ENCODE results near the gene HOOK2.
"Not testable (repeated sequence)": the region's sequence is repeated elsewhere in the genome, so short reads cannot be mapped to it uniquely, and the experiment has no call there.

The HOOK2 gene

DNA sequence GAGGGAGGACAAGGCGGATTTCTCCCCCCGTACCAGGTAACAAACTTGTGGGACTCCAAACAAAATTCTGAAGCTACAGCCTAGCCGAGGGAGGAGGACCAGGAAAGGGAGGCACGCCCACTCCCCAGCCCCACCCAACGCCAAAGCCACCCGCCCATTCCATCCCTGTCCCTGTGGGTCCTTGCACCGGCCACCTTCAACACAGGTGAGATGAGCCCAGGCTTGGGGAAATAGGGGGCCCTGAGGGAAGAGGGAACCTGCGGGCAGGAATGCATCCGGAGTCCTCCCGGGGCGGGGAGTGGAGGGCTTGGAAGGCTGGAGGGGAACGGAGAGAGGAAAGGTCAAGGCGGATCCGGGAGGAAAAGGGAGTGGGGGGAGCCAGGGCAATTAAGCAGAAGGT lies 23.7 kb downstream of the HOOK2 start, which contains the start of gene BEST2:
BEST2 (plus strand) TSS at position 157 of the 400 bp plus-strand sequence. CDS start 802 bp downstream, outside the sequence.
- no peak for DNase-seq

DNA sequence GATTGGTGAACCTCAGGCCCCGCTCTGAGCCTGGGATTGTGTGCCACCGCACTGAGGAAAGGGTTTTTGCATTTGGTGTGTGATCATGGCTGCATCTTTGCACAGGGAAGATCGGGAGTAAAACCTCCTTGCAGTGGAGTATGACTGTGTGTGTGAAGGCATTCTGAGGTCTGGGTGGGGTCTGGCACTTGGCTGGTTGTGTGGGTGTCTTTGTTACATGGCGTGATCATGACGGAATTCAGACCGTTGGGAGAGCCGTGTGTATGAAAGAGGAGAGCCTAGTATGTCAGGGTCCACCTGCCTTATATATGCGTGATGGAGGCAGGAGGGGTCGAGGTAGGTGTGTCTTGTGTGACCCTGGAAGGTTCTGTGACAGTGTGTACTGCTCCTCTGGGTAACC lies 24.5 kb downstream of the HOOK2 start:
- no peak for DNase-seq

DNA sequence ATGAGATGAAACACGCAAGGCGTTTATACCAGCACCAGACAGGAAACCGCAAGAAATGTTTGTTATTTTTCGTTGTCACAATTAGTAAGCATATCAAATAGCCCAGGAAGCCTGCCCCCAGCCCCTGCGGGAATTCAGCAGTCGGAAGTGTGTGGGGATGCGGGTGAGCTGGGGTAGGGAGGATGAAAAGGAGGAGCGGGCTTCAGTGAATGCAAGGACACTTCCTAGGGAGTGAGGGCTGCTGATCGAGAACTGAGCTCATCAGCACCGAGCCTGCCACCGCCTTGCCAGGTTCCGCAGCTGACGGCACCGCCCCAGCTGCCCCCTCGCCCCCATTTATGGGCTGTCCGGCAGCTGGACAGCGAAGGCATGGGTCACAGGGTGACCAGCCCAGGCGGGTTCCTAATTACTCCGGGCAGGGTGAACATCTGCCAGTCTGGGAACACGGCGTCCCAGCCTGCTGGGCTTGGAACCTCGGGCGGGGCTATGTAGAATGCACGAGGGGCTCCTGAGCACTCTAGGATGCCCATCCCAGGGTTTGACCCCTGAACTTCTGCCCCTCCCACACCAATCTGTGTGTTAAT lies 25.3 kb downstream of the HOOK2 start:
- no peak for DNase-seq

DNA sequence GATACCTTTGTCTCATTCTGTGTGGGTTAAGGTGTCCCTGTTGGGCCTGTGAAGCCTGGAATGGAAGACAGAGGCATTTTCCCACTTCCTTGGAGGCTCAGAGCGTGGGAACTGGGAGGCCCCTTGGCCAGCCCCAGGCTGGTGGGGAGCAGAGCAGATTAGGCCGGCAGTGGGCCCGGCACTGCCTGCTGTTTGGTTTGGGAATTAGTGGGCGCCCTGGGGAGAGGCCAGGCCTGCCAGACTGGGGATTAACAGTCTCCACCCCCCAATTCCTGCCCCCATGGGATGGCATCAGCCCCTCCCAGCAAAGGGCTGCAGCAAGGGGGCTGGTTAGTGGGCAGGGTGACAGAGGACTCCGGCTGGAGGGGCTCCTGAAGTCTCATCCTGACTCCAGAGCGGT lies 26.9 kb downstream of the HOOK2 start:
- no peak for DNase-seq

DNA sequence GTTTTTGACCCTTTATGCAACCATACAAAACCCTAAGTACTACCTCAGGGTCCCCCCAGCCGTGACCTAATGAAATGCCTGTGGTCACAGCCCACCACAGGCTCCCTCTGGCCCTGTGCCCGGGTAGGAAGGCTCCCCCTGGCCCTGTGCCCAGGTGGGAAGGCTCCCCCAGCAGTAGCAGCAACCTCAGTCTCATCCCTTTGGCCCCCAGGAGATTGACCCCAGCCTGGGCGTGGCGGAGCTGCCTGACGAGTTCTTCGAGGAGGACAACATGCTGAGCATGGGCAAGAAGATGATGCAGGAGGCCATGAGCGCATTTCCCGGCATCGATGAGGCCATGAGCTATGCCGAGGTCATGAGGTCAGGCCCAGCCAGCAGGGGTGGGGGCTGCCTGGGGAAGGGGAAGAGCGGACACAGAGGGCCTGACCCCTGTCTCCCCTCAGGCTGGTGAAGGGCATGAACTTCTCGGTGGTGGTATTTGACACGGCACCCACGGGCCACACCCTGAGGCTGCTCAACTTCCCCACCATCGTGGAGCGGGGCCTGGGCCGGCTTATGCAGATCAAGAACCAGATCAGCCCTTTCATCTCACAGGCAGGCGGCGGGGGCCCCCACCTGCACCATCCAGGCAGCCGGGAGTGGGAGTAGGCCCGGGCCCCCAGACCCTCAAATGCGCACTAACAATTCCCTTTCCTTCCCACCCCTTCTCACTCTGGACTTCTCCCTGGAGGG lies 30.0 kb downstream of the HOOK2 start:
- DNase-seq, result no peak

DNA sequence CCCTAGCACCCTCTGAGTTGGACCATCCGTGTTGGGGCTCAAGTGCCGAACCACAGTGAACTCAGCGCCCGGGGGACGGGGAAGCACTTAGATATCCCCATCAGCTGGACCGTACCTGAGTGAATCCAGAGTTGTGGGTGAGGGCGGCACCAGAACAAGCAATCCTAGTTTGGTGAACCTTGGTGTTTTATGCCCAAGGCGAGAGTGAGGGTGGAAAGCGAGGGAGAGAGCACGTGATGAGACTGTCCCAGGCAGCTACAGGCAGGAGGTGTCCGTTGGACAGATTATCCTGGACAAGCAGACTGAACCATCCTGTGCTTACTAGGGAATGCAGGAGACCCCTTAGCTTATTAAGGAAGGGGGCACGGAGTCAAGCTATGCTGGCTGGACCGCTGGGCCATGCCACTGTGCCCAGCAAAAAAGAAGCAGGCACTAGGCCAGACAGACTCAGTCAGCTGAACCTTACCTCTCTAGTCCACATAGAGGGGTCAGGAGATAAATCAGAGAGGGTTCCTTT lies 37.5 kb downstream of the HOOK2 start:
- no peak for DNase-seq

DNA sequence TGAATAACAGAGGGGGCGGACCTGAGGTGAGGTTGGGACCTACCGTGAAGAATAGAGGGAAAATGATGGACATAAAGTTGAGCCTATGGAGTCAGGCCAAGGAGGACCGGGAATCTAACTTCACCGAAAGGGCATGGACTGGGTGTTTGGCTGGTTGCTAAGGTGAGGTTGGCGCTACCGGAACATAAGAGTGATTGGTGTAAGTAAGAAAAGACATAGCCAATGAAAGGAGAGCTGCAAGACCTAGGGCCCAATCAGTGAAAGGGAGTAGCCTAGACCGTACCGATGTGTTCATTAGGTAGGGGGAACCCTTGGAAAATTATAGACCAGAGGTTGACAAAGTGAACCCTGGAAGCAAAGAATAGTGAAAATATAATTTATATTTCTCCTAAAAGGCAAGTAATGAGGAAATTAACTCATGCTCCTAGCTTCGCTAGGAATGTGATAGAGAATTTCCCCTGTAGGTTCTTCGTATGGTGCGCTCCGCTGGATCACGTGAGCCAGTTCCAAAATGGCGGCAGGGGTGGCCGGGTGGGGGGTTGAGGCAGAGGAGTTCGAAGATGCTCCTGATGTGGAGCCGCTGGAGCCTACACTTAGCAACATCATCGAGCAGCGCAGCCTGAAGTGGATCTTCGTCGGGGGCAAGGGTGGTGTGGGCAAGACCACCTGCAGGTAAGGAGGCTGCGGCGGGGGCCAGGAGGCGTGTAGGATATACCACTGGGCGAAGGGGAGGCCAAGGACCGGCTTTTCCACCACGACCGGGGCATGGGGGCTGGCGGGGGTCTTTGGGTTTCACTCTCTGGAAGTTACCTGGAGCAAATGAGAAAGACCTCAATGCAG lies 38.1 kb downstream of the HOOK2 start, which contains the start of gene GET3:
GET3 (plus strand) TSS at position 503 of the 840 bp plus-strand sequence; CDS start at position 512, 9 bp downstream.
- peak; percentile 92 for DNase-seq

DNA sequence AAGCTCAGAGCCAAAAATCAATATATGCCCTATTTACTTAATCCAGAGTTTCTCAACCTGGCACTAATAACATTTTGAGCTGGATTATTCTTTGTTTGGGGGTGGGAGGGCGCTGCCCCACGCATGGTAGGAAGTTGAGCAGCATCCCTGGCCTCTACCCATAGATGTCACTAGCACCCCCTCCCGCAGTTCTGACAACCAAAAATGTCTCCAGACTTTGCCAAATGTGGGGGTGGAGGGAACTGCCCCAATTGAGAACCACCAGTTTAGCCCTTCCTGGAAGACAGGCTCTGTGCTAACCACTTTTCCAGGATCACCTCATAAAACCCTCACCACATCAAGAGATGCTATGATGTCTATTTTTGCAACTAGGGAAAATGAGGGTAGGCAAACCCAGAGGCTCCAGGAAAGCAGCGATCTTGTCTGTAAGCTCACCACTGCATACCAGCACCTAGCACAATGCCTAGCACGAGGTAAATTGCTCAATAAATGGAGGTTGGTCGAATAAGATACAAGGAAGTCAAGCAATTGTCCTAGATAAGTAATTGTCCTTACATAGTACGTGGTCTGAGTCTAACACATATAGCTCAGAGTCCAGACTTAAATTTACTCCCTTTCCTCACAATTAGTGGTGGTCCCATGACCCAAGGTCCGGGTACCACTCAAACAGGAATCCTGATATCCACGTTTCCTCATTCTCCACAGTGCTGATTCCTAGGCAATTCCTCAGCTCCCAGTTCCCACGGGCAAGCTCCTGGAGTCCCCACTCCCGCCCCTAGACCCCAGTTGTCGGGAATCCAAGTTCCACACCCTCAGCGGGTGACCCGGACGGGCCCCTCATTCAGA lies 41.8 kb downstream of the HOOK2 start:
- DNase-seq, result peak; percentile 59

DNA sequence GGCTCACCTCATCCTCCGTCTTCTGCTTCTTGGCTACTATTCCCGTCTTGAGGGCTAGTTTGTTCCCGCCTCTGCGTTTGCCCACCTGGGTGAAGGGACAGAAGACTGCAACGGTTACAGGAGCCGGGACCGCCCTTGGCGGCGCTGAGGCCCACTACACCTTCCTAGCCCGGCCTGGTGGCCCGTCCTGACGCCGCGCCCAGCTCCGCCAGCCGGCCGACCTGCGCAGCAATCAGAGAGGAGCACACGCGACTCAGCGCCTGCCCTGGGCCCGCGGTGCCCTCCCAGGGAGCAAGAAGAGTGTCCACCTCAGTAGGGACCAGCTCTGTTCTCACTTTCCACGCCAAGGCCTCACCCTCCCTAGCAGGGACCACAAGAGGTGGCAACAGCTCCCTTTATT lies 44.0 kb downstream of the HOOK2 start:
- no peak for DNase-seq

DNA sequence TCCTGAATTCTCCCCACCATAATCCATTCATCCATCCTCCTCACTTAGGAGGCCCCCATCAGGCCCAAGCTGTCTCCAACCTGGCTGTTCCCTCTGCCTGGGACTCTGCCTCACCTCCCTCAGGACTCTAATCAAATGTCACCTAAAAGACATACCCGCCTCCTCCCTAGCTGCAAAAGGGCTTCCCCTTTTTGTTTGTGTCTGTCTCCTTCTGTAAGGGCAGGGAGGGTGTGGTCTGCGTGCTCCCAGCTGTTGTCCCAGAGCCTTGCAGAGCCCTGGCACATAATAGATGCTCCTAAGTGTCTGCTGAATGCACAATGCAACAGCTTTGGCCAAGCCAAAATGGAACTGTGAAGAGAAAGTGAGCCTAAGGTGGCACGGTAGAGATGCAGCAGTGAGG lies 45.3 kb downstream of the HOOK2 start:
- no peak for DNase-seq

DNA sequence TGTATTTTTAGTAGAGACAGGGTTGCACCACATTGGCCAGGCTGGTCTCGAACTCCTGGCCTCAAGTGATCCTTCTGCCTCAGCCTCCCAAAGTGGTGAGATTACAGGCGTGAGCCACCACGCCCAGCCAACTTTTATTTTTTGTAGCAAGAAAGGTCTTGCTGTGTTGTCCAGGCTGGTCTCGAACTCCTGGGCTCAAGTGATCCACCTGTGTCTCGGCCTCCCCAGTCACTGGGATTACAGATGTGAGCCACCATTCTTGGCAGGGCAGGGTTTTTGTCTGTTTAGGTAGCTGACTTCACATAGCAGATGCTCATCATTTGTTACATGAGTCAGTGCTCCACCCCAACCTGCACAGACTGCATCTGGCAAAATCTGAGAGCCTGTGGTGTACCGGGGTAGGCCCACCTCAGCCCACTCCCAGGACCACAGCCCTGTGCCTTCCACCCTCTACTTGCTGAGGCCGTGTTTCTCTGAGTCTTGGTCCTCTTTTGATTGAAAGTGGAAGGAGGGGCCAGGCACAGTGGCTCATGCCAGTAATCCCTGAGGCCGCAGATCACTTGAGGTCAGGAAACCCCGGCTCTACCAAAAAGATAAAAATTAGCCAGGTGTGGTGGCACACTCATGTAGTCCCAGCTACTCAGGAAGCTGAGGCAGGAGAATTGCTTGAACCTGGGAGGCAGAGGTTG lies 47.5 kb downstream of the HOOK2 start:
- no peak for DNase-seq

DNA sequence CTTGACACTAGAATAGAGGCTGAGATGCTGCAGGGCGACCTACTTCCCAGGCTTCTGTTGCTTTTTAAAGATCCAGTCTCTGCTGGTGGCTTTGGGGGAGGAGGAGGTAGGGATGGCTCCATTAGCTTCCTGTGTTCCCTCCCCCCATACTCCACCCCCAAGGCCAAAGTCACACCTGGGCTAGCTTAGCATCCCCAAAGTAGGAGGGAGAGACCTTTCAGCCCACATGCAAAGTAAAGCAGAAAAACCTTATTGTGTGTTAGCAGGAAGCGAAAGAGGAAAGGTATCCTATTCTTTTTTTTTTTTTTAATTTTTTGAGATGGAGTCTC lies 48.4 kb downstream of the HOOK2 start:
- DNase-seq, result no peak

DNA sequence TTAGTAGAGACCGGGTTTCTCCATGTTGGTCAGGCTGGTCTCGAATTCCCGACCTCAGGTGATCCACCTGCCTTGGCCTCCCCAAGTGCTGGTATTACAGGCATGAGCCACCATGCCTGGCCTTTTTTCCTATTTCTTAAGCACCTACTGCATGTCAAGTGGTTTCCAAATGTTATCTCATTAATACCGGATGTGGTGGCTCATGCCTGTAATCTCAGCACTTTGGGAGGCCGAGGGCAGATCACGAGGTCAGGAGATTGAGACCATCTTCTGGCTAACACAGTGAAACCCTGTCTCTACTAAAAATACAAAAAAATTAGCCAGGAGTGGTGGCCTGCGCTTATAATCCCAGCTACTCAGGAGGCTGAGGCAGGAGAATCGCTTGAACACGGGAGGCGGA lies 49.7 kb downstream of the HOOK2 start:
- DNase-seq, result not testable (repeated sequence)

DNA sequence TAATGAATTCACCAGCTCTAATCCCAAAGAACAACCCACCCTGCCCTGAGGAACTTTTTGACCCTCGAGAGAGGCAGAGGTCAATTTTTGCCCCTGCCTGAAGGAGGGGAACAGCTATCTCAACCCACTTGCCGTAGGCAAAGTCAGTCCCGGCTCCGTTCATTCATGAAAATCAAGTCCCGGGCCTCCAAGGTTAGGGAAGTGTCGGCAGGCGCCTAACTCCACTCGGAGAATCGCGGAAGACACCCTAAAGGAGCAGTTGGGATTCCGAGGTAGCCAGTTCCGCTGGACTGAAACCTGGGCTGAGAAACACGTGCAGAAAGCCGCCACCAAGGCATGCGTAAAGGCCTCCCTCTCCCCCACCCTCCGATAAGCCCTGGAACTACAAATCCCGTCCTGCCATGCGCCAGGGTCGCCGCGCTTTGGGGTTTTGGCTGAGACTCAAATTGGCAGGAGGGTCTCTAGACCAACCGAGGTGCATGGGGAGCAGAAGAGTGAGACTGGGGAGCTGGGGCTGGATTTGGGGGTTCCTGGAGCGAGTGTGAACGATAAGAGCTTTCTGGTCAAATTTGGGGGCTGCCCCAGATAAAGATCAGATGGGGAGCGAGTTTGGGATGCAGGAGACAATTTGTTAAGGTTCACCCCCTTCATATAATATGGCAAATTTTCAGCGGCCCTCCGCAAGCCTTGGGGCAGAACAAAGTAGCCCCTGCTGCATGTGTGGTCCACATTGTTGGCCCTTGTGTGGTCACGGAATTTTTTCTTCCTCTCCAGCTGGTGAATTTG lies 51.5 kb downstream of the HOOK2 start, which contains the start of gene TNPO2:
TNPO2 (minus strand) TSS at position 292 of the 786 bp plus-strand sequence. CDS start 2,955 bp downstream, outside the sequence.
- DNase-seq, result peak; percentile 72

DNA sequence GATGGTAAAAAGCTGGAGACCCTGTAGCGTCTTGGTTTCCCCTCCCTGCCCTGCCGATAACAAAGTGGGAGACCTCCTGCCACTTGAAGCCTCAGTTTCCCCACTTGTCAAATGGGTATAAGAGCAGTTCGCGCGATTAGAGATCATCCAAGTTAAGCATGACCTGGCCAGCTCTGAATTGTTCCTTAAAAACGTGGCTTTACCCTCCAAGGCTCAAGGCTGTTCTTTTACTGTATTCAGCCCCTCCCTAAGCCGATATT lies 52.0 kb downstream of the HOOK2 start:
- DNase-seq, result no peak

DNA sequence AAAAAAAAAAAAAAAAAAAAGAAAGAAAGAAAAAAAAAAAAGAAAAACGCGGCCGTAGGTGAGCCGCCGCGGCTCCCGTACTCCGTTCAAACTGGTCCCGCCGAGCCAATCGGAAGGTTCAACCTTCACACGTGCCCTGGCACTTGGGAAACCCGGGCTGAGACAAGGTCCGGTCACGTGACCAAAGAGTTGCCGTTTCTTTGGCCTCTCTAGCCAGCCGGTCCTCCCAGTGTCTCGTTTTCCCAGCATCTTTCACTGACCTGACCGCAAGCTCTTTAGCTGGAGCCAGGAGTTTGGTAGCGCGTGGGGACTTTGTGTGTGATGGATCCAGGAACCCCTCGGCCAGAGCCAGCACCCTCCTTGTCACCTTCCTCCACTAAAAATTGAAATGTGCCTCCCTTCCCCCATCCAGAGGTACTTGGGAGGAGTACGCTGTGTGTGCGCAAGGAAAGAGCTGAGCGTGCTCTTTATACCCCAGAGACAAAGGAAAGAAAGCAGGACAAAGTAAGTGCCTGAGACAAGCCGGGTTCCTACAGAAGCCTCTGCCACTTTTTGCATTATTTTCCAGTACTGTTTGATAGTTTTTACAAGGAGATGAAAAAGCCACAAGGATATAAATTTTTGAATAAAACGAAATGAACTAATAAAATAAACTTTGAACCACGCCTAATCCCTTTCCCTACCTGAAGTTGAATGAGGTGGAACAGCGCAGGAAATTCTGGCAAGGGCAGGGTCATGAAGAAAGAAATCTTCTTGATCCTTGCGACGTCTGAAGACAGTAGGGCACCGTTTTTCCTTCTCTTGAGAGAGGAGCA lies 52.6 kb downstream of the HOOK2 start:
- DNase-seq, result peak; percentile 97

DNA sequence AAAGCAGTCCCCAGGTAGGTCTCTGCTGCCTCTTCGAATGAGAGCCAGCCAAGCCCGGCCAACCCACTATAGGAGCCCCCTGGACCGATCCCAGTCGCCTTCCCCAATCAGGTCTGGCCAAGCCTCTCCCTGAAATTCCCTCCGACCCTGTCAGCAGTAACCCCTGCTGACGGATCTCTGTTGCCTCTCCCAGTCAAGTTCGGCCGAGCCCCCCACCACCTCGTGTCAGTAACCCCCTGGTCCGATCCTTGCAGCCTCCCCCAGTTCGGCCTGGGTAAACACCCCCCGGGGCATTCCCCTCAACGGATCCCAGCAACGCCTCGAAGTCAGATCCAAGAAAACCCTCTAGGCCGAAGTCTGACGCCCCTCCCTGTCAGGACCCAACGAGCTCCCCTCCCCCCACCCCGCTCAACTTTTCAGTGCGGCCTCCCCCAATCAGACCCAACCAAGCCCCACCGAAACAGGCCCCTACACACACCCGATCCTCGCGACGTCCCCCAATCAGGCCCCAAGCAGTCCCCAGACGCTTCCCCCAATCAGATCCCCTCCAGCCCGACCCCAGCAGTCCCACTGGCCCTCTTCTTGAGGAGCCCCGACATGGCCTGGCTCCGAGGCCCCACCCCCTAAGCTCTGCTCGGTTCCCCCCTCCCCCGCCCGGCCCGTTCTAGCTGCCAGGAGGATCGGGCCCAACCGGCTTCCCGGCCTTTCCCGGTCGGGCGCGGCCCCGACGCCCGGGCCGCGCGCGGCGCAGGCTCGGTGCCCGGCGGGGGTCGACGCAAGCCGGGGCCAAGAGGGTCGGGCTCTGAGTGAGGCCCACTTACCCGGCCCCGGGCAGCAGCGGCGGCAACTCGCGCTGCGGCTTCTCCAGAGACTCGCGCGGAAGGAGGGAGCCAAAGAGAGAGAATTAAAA lies 53.4 kb downstream of the HOOK2 start:
- peak; percentile 61 for DNase-seq

DNA sequence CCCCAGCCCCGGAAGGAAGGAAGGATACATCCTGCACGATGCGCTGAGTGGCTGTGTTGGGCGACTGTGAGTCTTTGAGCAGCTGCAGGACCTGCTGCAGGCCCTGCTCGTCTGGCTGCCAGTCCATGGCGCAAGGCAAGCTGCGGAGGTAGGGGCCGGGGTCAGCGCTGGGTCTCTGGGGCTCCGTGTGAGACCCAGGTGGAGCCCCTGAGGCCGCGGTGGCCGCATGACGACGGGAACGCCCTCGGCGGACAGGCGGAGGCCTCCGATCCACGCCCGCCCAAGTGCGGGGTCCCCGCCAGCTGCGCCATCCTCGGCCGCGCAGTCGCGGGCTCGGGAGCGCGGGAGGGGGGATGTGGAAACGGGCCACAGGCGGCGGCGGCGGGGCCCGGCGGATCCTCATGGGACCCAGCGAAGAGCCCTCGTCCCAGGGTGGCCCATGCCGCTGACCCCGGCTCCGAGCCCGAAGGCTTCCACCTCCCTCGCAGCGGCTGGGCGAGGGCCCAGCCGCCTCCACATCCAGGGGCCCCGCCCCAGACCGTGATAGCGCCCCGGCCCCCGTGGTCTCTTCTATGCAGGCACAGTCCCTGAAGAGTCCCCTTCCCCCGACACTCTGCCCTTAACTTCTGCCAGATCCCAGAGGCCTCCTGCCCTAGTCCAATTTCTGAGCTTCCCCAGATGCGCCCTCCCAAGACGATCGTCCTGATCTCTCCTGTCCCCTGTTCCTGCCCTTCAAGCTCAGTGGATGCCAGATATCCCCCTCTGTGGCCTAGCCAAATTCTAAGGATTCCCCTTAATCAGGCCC lies 54.3 kb downstream of the HOOK2 start:
- DNase-seq, result no peak
